GM23338 (cell line): ENCODE results near the gene FBLN5. TPM values are rescaled to one million over a fixed set of nuclear protein-coding genes. Genes with fewer than 3 reads are reported as not detected.

Source experiments
- CREB1 ChIP-seq: fragments of 250-450 bp; sonication (Bioruptor Pico); IDR thresholded peaks from 2 replicates; pipeline ENCODE4 v1.5.0; 2020; ENCODE audit warnings: low read depth, mild to moderate bottlenecking, moderate library complexity
- CTCF ChIP-seq, 2 experiments: fragments of 200-600 bp in 1 of 2; sonication (generic) in 1 of 2; conservative IDR thresholded peaks; 2 replicates each; pipeline versions ENCODE4 v1.5.1 to v1.6.1; 2016 to 2017; ENCODE audit warnings: antibody characterized with exemption in 2 of 2, low read depth in 2 of 2, mild to moderate bottlenecking in 2 of 2, moderate library complexity in 1 of 2
- ETS1 ChIP-seq: IDR thresholded peaks from 2 replicates; pipeline ENCODE4 v1.6.1; 2016; ENCODE audit warnings: antibody characterized with exemption
- EZH2 ChIP-seq: fragments of 200-600 bp; sonication (generic); IDR thresholded peaks from one replicate; pipeline ENCODE4 v1.8.0; 2017; ENCODE audit warnings: antibody characterized with exemption, mild to moderate bottlenecking, low read depth; ENCODE audit not compliant: unreplicated experiment
- REST ChIP-seq: IDR thresholded peaks from one replicate; pipeline ENCODE4 v1.6.1; 2018; ENCODE audit warnings: antibody characterized with exemption; ENCODE audit not compliant: unreplicated experiment
- ZNF114 ChIP-seq: fragments of 250-450 bp; sonication (Bioruptor Pico); IDR thresholded peaks from 2 replicates; pipeline ENCODE4 v1.5.0; 2020; ENCODE audit warnings: mild to moderate bottlenecking, moderate library complexity
- ZNF331 ChIP-seq: fragments of 250-450 bp; sonication (Bioruptor Pico); IDR thresholded peaks from 2 replicates; pipeline ENCODE4 v1.5.0; 2020; ENCODE audit warnings: low read depth, mild to moderate bottlenecking, moderate library complexity
- ZNF462 ChIP-seq: fragments of 250-450 bp; sonication (Bioruptor Pico); IDR thresholded peaks from 2 replicates; pipeline ENCODE4 v1.5.0; 2020; ENCODE audit warnings: mild to moderate bottlenecking, moderate library complexity
- polyA plus RNA-seq: library from polyadenylated mRNA; unstranded; fragments of >200 nt; fragmentation: Nextera tagmentation; extraction: Ambion mirVana; gene quantifications from 2 replicates; pipeline ENCODE4 v1.2.1, GENCODE V29; 2016
- total RNA-seq: library from RNA; depleted of rRNA; stranded (reverse); fragments of >200 nt; shearing (Covaris generic); gene quantifications from 2 replicates; pipeline ENCODE4 v1.2.3, GENCODE V29; 2014

FBLN5 gene
- total and polyA plus RNA-seq, 2 experiments from 2014 or later: 4.3 to 4.9 TPM

- TF ChIP-seq ZNF462 (CRISPR knock-in tag) (no peak), CTCF (conservative IDR thresholded peaks at IDR 0.05; ENCODE audit: low read depth in 2 of 2) (no peak), ZNF331 (CRISPR knock-in tag) (no peak), ZNF114 (CRISPR knock-in tag) (no peak), REST (no peak), EZH2 (no peak), CREB1 (no peak), ETS1 (no peak)
Observed at GRCh38 chr14:91835197-91835919, 112.1 kb downstream of the FBLN5 start (continued).
